Fibroblast of skin of left biceps (primary cell): Measurements from ENCODE around the gene FKBP9.
"Not testable (repeated sequence)": the region's sequence is repeated elsewhere in the genome, so short reads cannot be mapped to it uniquely, and the experiment has no call there.

Experiments used
- DNase-seq, 2 experiments: peaks; one replicate each; pipeline ENCODE4 v3.0.0-alpha.2; 2013; ENCODE audit warnings: low read depth in 2 of 2

The FKBP9 gene

GRCh38 chr7:32957326-32958045, at the start of gene FKBP9:
FKBP9 (plus strand) TSS chr7:32957440; CDS start chr7:32957574, 134 bp downstream.
- peak; percentile 80 to 81 for DNase-seq

GRCh38 chr7:32910195-32910594, 47.0 kb upstream of the FKBP9 start:
- no peak for DNase-seq

GRCh38 chr7:32914184-32914583, 43.1 kb upstream of the FKBP9 start:
- no peak for DNase-seq

- no peak for DNase-seq
Observed at GRCh38 chr7:32915041-32915536, 42.2 kb upstream of the FKBP9 start.

- no peak for DNase-seq
Observed at GRCh38 chr7:32916006-32916405, 41.2 kb upstream of the FKBP9 start.

GRCh38 chr7:32916994-32917393, 40.2 kb upstream of the FKBP9 start:
- DNase-seq: not testable (repeated sequence)

- DNase-seq: peak; percentile 11 to 15
Observed at GRCh38 chr7:32921896-32922295, 35.3 kb upstream of the FKBP9 start.

GRCh38 chr7:32928785-32929298, 28.4 kb upstream of the FKBP9 start:
- DNase-seq: no peak

GRCh38 chr7:32929430-32930143, 27.7 kb upstream of the FKBP9 start:
- DNase-seq: no peak

GRCh38 chr7:32930378-32930777, 26.9 kb upstream of the FKBP9 start:
- no peak for DNase-seq

GRCh38 chr7:32935558-32935957, 21.7 kb upstream of the FKBP9 start:
- DNase-seq: no peak

GRCh38 chr7:32936689-32937088, 20.6 kb upstream of the FKBP9 start:
- DNase-seq: no peak

- no peak for DNase-seq
Observed at GRCh38 chr7:32937344-32938174, 19.7 kb upstream of the FKBP9 start.

GRCh38 chr7:32941181-32941580, 16.1 kb upstream of the FKBP9 start:
- no peak for DNase-seq

GRCh38 chr7:32941681-32942414, 15.4 kb upstream of the FKBP9 start:
- no peak for DNase-seq

GRCh38 chr7:32942415-32943251, 14.6 kb upstream of the FKBP9 start:
- DNase-seq: peak in 1 of 2 experiments; percentile 40

GRCh38 chr7:32943252-32944030, 13.8 kb upstream of the FKBP9 start:
- no peak for DNase-seq

- DNase-seq: no peak
Observed at GRCh38 chr7:32947420-32947983, 9.7 kb upstream of the FKBP9 start.

GRCh38 chr7:32948202-32948601, 9.0 kb upstream of the FKBP9 start:
- DNase-seq: no peak
